Breast epithelium (tissue), 4 donors: ENCODE measurements around the gene LCP2. TPM values are rescaled to one million over a fixed set of nuclear protein-coding genes. Genes with fewer than 3 reads are reported as not detected.
"Not testable (repeated sequence)": the region's sequence is repeated elsewhere in the genome, so short reads cannot be mapped to it uniquely, and the experiment has no call there.

Source experiments
- DNase-seq, 2 donors: peaks; one replicate each; pipeline ENCODE4 v3.0.0-alpha.2; 2019; ENCODE audit warnings: low spot score in 2 of 2
- H3K27ac ChIP-seq, 2 donors: fragments of 200-600 bp; sonication (generic) in 1 of 2; one replicate each; pipeline ENCODE4 v1.5.1; 2016 to 2019; ENCODE audit warnings: mild to moderate bottlenecking in 1 of 2
- H3K27me3 ChIP-seq, 2 donors: fragments of 200-600 bp; sonication (generic) in 1 of 2; one replicate each; pipeline versions ENCODE4 v1.5.1 to v1.6.0; 2017 to 2019; ENCODE audit warnings: control low read depth in 1 of 2, mild to moderate bottlenecking in 1 of 2
- H3K36me3 ChIP-seq: fragments of 200-600 bp; one replicate; pipeline ENCODE4 v1.5.1; 2019
- H3K4me1 ChIP-seq, 2 donors: fragments of 200-600 bp; sonication (generic); one replicate each; pipeline ENCODE4 v1.5.1; 2016 to 2019; ENCODE audit warnings: control low read depth in 1 of 2
- H3K4me3 ChIP-seq, 3 donors: fragments of 200-600 bp; sonication (generic); 1 replicate in 2 of 3; 2 replicates in 1 of 3; pipeline ENCODE4 v1.5.1; 2016 to 2019; ENCODE audit warnings: mild to moderate bottlenecking in 3 of 3, moderate library complexity in 2 of 3
- H3K9me3 ChIP-seq, 2 donors: fragments of 200-600 bp; sonication (generic) in 1 of 2; one replicate each; pipeline ENCODE4 v1.5.1; 2016 to 2019; ENCODE audit warnings: control low read depth in 1 of 2
- CTCF ChIP-seq, 3 donors: fragments of 450-650 bp; IDR thresholded peaks; one replicate each; pipeline ENCODE4 v1.5.1; 2016 to 2017; ENCODE audit warnings: antibody characterized with exemption in 3 of 3, mild to moderate bottlenecking in 3 of 3, moderate library complexity in 3 of 3
- POLR2A ChIP-seq: fragments of 450-650 bp; IDR thresholded peaks from one replicate; pipeline ENCODE4 v1.6.1; 2016; ENCODE audit warnings: antibody characterized with exemption, mild to moderate bottlenecking, moderate library complexity
- POLR2AphosphoS5 ChIP-seq, 3 donors: sonication (generic); formaldehyde crosslinking; IDR thresholded peaks; one replicate each; pipeline ENCODE4 v1.6.1; 2017; ENCODE audit warnings: antibody characterized with exemption in 3 of 3
- intact Hi-C: fragments of 100-400 bp; cut with DNase I; formaldehyde crosslinking; loops from one replicate; pipeline ENCODE4 v1.15.1; 2023; ENCODE audit warnings: low total_unique reads
- total RNA-seq, 3 donors: library from RNA; depleted of rRNA; stranded (reverse); fragments of >200 nt; gene quantifications; one replicate each; pipeline ENCODE4 v1.1.0, GENCODE V29; 2016

LCP2 gene
- total RNA-seq, 3 donors from 2014 or later, result 15.4 to 41.4 (median 21.8) TPM

- Histone ChIP-seq H3K27ac (peak overlapping the region; percentile 72 to 76), H3K36me3 (no peaks in the 10 kb centered on the region), H3K27me3 (no peaks in the 10 kb centered on the region), H3K4me1 (no peaks in the 10 kb centered on the region), H3K9me3 (no peaks in the 10 kb centered on the region), H3K4me3 (no peak overlapping the region)
- intact Hi-C loops, result no loop called here
- no peak for DNase-seq
- TF ChIP-seq POLR2A, result no peak
- TF ChIP-seq CTCF (IDR thresholded peaks at IDR 0.05), result no peak
- no peak for TF ChIP-seq POLR2AphosphoS5 (IDR thresholded peaks at IDR 0.05)
These were observed 44.7 kb downstream of the LCP2 start for GRCh38 chr5:170252720-170253350.

GRCh38 chr5:170252109-170252508, 45.5 kb downstream of the LCP2 start:
- no peak for DNase-seq
- intact Hi-C loops, result no loop called here
- Histone ChIP-seq H3K9me3 (no peaks in the 10 kb centered on the region), H3K27ac (peak overlapping the region; percentile 20 to 64), H3K4me3 (no peak overlapping the region), H3K4me1 (no peaks in the 10 kb centered on the region), H3K27me3 (no peaks in the 10 kb centered on the region), H3K36me3 (no peaks in the 10 kb centered on the region)
- TF ChIP-seq POLR2A, result no peak
- no peak for TF ChIP-seq CTCF (IDR thresholded peaks at IDR 0.05)
- TF ChIP-seq POLR2AphosphoS5 (IDR thresholded peaks at IDR 0.05), result no peak

GRCh38 chr5:170251462-170251861, 46.1 kb downstream of the LCP2 start:
- Histone ChIP-seq H3K27ac (peak overlapping the region; percentile 20 to 64), H3K27me3 (no peaks in the 10 kb centered on the region), H3K36me3 (no peaks in the 10 kb centered on the region), H3K9me3 (no peaks in the 10 kb centered on the region), H3K4me1 (no peaks in the 10 kb centered on the region), H3K4me3 (no peak overlapping the region)
- intact Hi-C loops, result no loop called here
- TF ChIP-seq POLR2AphosphoS5 (IDR thresholded peaks at IDR 0.05), result no peak
- no peak for TF ChIP-seq POLR2A
- TF ChIP-seq CTCF (IDR thresholded peaks at IDR 0.05), result no peak
- no peak for DNase-seq

GRCh38 chr5:170250810-170251317, 46.7 kb downstream of the LCP2 start:
- no peak for DNase-seq
- Histone ChIP-seq H3K4me1 (no peaks in the 10 kb centered on the region), H3K4me3 (no peak overlapping the region), H3K27ac (peak overlapping the region; percentile 10 to 29), H3K36me3 (no peaks in the 10 kb centered on the region), H3K9me3 (no peaks in the 10 kb centered on the region), H3K27me3 (no peaks in the 10 kb centered on the region)
- TF ChIP-seq POLR2AphosphoS5 (IDR thresholded peaks at IDR 0.05) (no peak), POLR2A (no peak), CTCF (IDR thresholded peaks at IDR 0.05) (no peak)
- intact Hi-C loops, result no loop called here

- intact Hi-C loops, result no loop called here
- Histone ChIP-seq H3K4me3 (no peak overlapping the region), H3K36me3 (no peaks in the 10 kb centered on the region), H3K27ac (no peak overlapping the region), H3K4me1 (no peaks in the 10 kb centered on the region), H3K27me3 (no peaks in the 10 kb centered on the region), H3K9me3 (no peaks in the 10 kb centered on the region)
- DNase-seq, result no peak
- TF ChIP-seq POLR2AphosphoS5 (IDR thresholded peaks at IDR 0.05) (no peak), POLR2A (no peak), CTCF (IDR thresholded peaks at IDR 0.05) (no peak)
These were observed 48.2 kb downstream of the LCP2 start for GRCh38 chr5:170249355-170249754.

- DNase-seq, H3K4me1 ChIP-seq, intact Hi-C loops, H3K27me3 ChIP-seq, H3K4me3 ChIP-seq, H3K9me3 ChIP-seq, H3K27ac ChIP-seq, H3K36me3 ChIP-seq: not testable (repeated sequence)
These were observed 48.7 kb downstream of the LCP2 start for GRCh38 chr5:170248931-170249227.
